GM12878 (cell line): Measurements from ENCODE around the gene SLC29A1. TPM values are rescaled to one million over a fixed set of nuclear protein-coding genes. Genes with fewer than 3 reads are reported as not detected.

Source experiments
- BACH1 ChIP-seq: fragments of 450-650 bp; IDR thresholded peaks from 2 replicates; pipeline ENCODE4 v1.6.1; 2017; ENCODE audit warnings: mild to moderate bottlenecking, borderline replicate concordance
- BCLAF1 ChIP-seq: fragments of 450-650 bp; IDR thresholded peaks from 2 replicates; pipeline ENCODE4 v1.6.1; 2017; ENCODE audit warnings: antibody characterized with exemption, mild to moderate bottlenecking, moderate library complexity
- CBX3 ChIP-seq: fragments of 200-600 bp; sonication (generic); IDR thresholded peaks from 2 replicates; pipeline ENCODE4 v1.6.1; 2016; ENCODE audit warnings: low read depth, borderline replicate concordance
- CREM ChIP-seq: IDR thresholded peaks from 2 replicates; pipeline ENCODE4 v1.6.1; 2014; ENCODE audit warnings: antibody characterized with exemption, low read depth
- E2F4 ChIP-seq: IDR thresholded peaks from 2 replicates; pipeline ENCODE4 v1.6.1; 2012; ENCODE audit warnings: low read depth, low read length, improper control_type of control experiment
- EGR1 ChIP-seq, 2 experiments: IDR thresholded peaks; 1 replicate in 1 of 2; 2 replicates in 1 of 2; pipeline ENCODE4 v1.6.1; 2011 to 2012; ENCODE audit warnings: low read depth in 2 of 2, low read length in 2 of 2, borderline replicate concordance in 1 of 2, mild to moderate bottlenecking in 1 of 2, moderate library complexity in 1 of 2
- EP300 ChIP-seq, 2 experiments: fragments of 150-350 bp in 1 of 2; IDR thresholded peaks; 2 replicates each; pipeline ENCODE4 v1.6.1; 2011 to 2012; ENCODE audit warnings: low read depth in 2 of 2, low read length in 2 of 2, borderline replicate concordance in 1 of 2, improper control_type of control experiment in 1 of 2, inconsistent platforms in 1 of 2; ENCODE audit not compliant: control insufficient read depth in 1 of 2
- ESRRA ChIP-seq: IDR thresholded peaks from 2 replicates; pipeline ENCODE4 v1.6.1; 2012; ENCODE audit warnings: mild to moderate bottlenecking, low read length, improper control_type of control experiment
- KAT2A ChIP-seq: conservative IDR thresholded peaks from 2 replicates; pipeline ENCODE4 v1.6.1; 2011; ENCODE audit warnings: low read depth, low read length; ENCODE audit not compliant: control insufficient read depth
- MAX ChIP-seq: IDR thresholded peaks from 2 replicates; pipeline ENCODE4 v1.6.1; 2012; ENCODE audit warnings: low read depth, low read length, improper control_type of control experiment
- NFXL1 ChIP-seq: fragments of 450-650 bp; IDR thresholded peaks from 2 replicates; pipeline ENCODE4 v1.6.1; 2017; ENCODE audit warnings: antibody characterized with exemption, mild to moderate bottlenecking, borderline replicate concordance
- NFYA ChIP-seq: IDR thresholded peaks from 2 replicates; pipeline ENCODE4 v1.6.1; 2011; ENCODE audit warnings: low read depth, mild to moderate bottlenecking, low read length, improper control_type of control experiment, borderline replicate concordance
- NR2C1 ChIP-seq: fragments of 450-650 bp; IDR thresholded peaks from 2 replicates; pipeline ENCODE4 v1.6.1; 2017; ENCODE audit warnings: antibody characterized with exemption, mild to moderate bottlenecking, moderate library complexity
- RELB ChIP-seq: fragments of 450-650 bp; IDR thresholded peaks from 2 replicates; pipeline ENCODE4 v1.6.1; 2017; ENCODE audit warnings: low read depth, mild to moderate bottlenecking, moderate library complexity
- RFX5 ChIP-seq: IDR thresholded peaks from 2 replicates; pipeline ENCODE4 v1.6.1; 2011; ENCODE audit warnings: low read depth, low read length, improper control_type of control experiment
- SKIL ChIP-seq: fragments of 450-650 bp; IDR thresholded peaks from 2 replicates; pipeline ENCODE4 v1.6.1; 2017; ENCODE audit warnings: mild to moderate bottlenecking, low read depth, inconsistent platforms; ENCODE audit not compliant: poor library complexity, severe bottlenecking
- SMAD1 ChIP-seq: fragments of 450-650 bp; IDR thresholded peaks from 2 replicates; pipeline ENCODE4 v1.6.1; 2018; ENCODE audit warnings: mild to moderate bottlenecking, low read depth; ENCODE audit not compliant: partially characterized antibody
- TARDBP ChIP-seq: IDR thresholded peaks from 2 replicates; pipeline ENCODE4 v1.6.1; 2016; ENCODE audit warnings: borderline replicate concordance
- ZNF384 ChIP-seq: IDR thresholded peaks from 2 replicates; pipeline ENCODE4 v1.6.1; 2012; ENCODE audit warnings: low read depth, mild to moderate bottlenecking, low read length, improper control_type of control experiment, borderline replicate concordance
- ZSCAN29 ChIP-seq: fragments of 450-650 bp; IDR thresholded peaks from 2 replicates; pipeline ENCODE4 v1.6.1; 2017; ENCODE audit warnings: mild to moderate bottlenecking, moderate library complexity
- polyA plus RNA-seq, 11 experiments: library from polyadenylated mRNA; depleted of rRNA in 4 of 11; unstranded in 6 of 11; stranded (reverse) in 5 of 11; fragments of >200 nt; fragmentation: Nextera tagmentation in 4 of 11; fragmentation: Illumina TruSeq in 1 of 11; extraction: Ambion mirVana in 4 of 11; extraction: Trizol in 1 of 11; gene quantifications; 1 replicate in 1 of 11; 2 replicates in 10 of 11; pipeline versions ENCODE4 v1.2.1 to v1.2.3, GENCODE V29; 2011 to 2016; ENCODE audit warnings: inconsistent platforms in 2 of 11, missing spikeins in 2 of 11, low read depth in 1 of 11
- total RNA-seq, 4 experiments: library from RNA; depleted of rRNA in 3 of 4; stranded (reverse); fragments of >200 nt in 3 of 4; fragmentation: Illumina TruSeq in 1 of 4; extraction: Trizol in 1 of 4; gene quantifications; 2 replicates each; pipeline versions ENCODE4 v1.2.1 to v1.2.3, GENCODE V29; 2013 to 2021

Gene SLC29A1
- total and polyA plus RNA-seq, 10 of the 15 experiments (the other 5 are each of a cell fraction or from before 2014, with no cell fraction given) = 10.0 to 132 (median 93.4) TPM

- TF ChIP-seq ESRRA (no peak), SKIL (no peak), NFXL1 (no peak), BCLAF1 (no peak), SMAD1 (no peak), RFX5 (no peak), ZSCAN29 (no peak), CBX3 (no peak), EP300 (IDR thresholded peaks at IDR 0.05; ENCODE audit: borderline replicate concordance in 1 of 2, control insufficient read depth in 1 of 2, low read depth in 2 of 2, low read length in 2 of 2) (no peak), MAX (peak; percentile 32; the same call in 1 of the 2 replicates), ZNF384 (peak; percentile 54), KAT2A (no peak), NR2C1 (no peak), E2F4 (no peak), NFYA (no peak), TARDBP (no peak), BACH1 (no peak; the same call in 1 of the 2 replicates), RELB (peak; percentile 66; the same call in 1 of the 2 replicates), CREM (no peak), EGR1 (IDR thresholded peaks at IDR 0.05; ENCODE audit: borderline replicate concordance in 1 of 2, low read depth in 2 of 2, low read length in 2 of 2) (no peak)
Observed at GRCh38 chr6:44219053-44219814, 4.2 kb upstream of the SLC29A1 start (continued).
